Muscle of arm (tissue), 14 donors: Measurements from ENCODE around the gene ZNF74. TPM values are rescaled to one million over a fixed set of nuclear protein-coding genes. Genes with fewer than 3 reads are reported as not detected.
A peak's percentile ranks its signal among the peaks of the same experiment; 100 is the strongest.
"Not testable (repeated sequence)": the region's sequence is repeated elsewhere in the genome, so short reads cannot be mapped to it uniquely, and the experiment has no call there.

ENCODE experiments used
- DNase-seq: peaks from one replicate; pipeline ENCODE4 v3.0.0-alpha.2; 2013
- long read RNA-seq, 11 donors: transcript quantifications; one replicate each; lab custom pipeline, GENCODE V29; 2026
- polyA plus RNA-seq, 12 donors: library from polyadenylated mRNA; unstranded; fragments of 120-200 nt; gene quantifications; one replicate each; pipeline ENCODE4 v1.2.1, GENCODE V29; 2013; ENCODE audit not compliant: insufficient read length in 12 of 12

Gene ZNF74
- polyA plus RNA-seq = 10 to 100 TPM in 10 of 12 donors, 1 to 10 TPM in 1, not detected in 1; 9.7 to 15.5 (median 12.9) TPM
- long read RNA-seq, donor 1, partial matches to known transcripts = 0 of 1 reads
- long read RNA-seq, donor 1, other reads (novel, unspliced or antisense) = 0 of 1 reads
- long read RNA-seq, donor 2 = 0 reads
- long read RNA-seq, donor 3 = 0 reads
- long read RNA-seq, donor 4, partial matches to known transcripts = 0 of 1 reads
- long read RNA-seq, donor 4, other reads (novel, unspliced or antisense) = 0 of 1 reads
- long read RNA-seq, donor 5, partial matches to known transcripts = 0 of 4 reads
- long read RNA-seq, donor 5, other reads (novel, unspliced or antisense) = 0 of 4 reads
- long read RNA-seq, donor 6, partial matches to known transcripts = 0 of 1 reads
- long read RNA-seq, donor 6, other reads (novel, unspliced or antisense) = 0 of 1 reads
- long read RNA-seq, donor 7, partial matches to known transcripts = 0 of 1 reads
- long read RNA-seq, donor 7, other reads (novel, unspliced or antisense) = 0 of 1 reads
- long read RNA-seq, donor 8, partial matches to known transcripts = 0 of 8 reads
- long read RNA-seq, donor 8, other reads (novel, unspliced or antisense) = 0 of 8 reads
- long read RNA-seq, donor 9, partial matches to known transcripts = 0 of 2 reads
- long read RNA-seq, donor 9, other reads (novel, unspliced or antisense) = 0 of 2 reads
- long read RNA-seq, donor 10, partial matches to known transcripts = 0 of 3 reads
- long read RNA-seq, donor 10, other reads (novel, unspliced or antisense) = 0 of 3 reads
- long read RNA-seq, donor 11, partial matches to known transcripts = 0 of 2 reads
- long read RNA-seq, donor 11, other reads (novel, unspliced or antisense) = 0 of 2 reads

GRCh38 chr22:20393705-20394476 is at the start of gene ZNF74:
ZNF74 (plus strand) TSS chr22:20394151; CDS start chr22:20394629, 478 bp downstream.
- DNase-seq = peak; percentile 95

- not testable (repeated sequence) for DNase-seq
Observed at GRCh38 chr22:20346553-20346952, 47.4 kb upstream of the ZNF74 start.

- DNase-seq = not testable (repeated sequence)
Observed at GRCh38 chr22:20352536-20352935, 41.4 kb upstream of the ZNF74 start.

- no peak for DNase-seq
Observed at GRCh38 chr22:20354238-20354975, 39.5 kb upstream of the ZNF74 start.

- DNase-seq = not testable (repeated sequence)
Observed at GRCh38 chr22:20355939-20356636, 37.9 kb upstream of the ZNF74 start.

- not testable (repeated sequence) for DNase-seq
Observed at GRCh38 chr22:20356906-20357305, 37.0 kb upstream of the ZNF74 start.

GRCh38 chr22:20357967-20358366 is 36.0 kb upstream of the ZNF74 start:
- not testable (repeated sequence) for DNase-seq

GRCh38 chr22:20358503-20359239 is 35.3 kb upstream of the ZNF74 start:
- DNase-seq = not testable (repeated sequence)

- not testable (repeated sequence) for DNase-seq
Observed at GRCh38 chr22:20360261-20360660, 33.7 kb upstream of the ZNF74 start.

GRCh38 chr22:20360866-20361751 is 32.8 kb upstream of the ZNF74 start:
- not testable (repeated sequence) for DNase-seq

GRCh38 chr22:20361752-20362229 is 32.2 kb upstream of the ZNF74 start:
- DNase-seq = not testable (repeated sequence)

- DNase-seq = not testable (repeated sequence)
Observed at GRCh38 chr22:20362403-20362802, 31.5 kb upstream of the ZNF74 start.

GRCh38 chr22:20364335-20365260 is 29.4 kb upstream of the ZNF74 start:
- DNase-seq = not testable (repeated sequence)

- DNase-seq = not testable (repeated sequence)
Observed at GRCh38 chr22:20366841-20367240, 27.1 kb upstream of the ZNF74 start.

GRCh38 chr22:20368875-20369274 is 25.1 kb upstream of the ZNF74 start:
- DNase-seq = not testable (repeated sequence)

- not testable (repeated sequence) for DNase-seq
Observed at GRCh38 chr22:20371687-20372086, 22.3 kb upstream of the ZNF74 start.

GRCh38 chr22:20372406-20372854 is 21.5 kb upstream of the ZNF74 start:
- not testable (repeated sequence) for DNase-seq
